HEK293 (cell line): ENCODE results near the gene NKAPD1.

ENCODE experiments used
- CTCF ChIP-seq: fragments of 450-650 bp; formaldehyde crosslinking; IDR thresholded peaks from 2 replicates; pipeline ENCODE4 v1.5.1; 2016; ENCODE audit warnings: missing biosample characterization, missing genetic modification characterization
- ELK4 ChIP-seq: IDR thresholded peaks from 2 replicates; pipeline ENCODE4 v1.6.1; 2011; ENCODE audit warnings: mild to moderate bottlenecking, low read depth, low read length, borderline replicate concordance
- GLI2 ChIP-seq: fragments of 450-650 bp; formaldehyde crosslinking; IDR thresholded peaks from 2 replicates; pipeline ENCODE4; 2017; ENCODE audit warnings: missing biosample characterization, missing genetic modification characterization, low read depth, borderline replicate concordance
- PATZ1 ChIP-seq: fragments of 450-650 bp; formaldehyde crosslinking; IDR thresholded peaks from 2 replicates; pipeline ENCODE4 v1.5.1; 2016; ENCODE audit warnings: missing biosample characterization, missing genetic modification characterization
- PBX3 ChIP-seq: sonication (generic); formaldehyde crosslinking; IDR thresholded peaks from 2 replicates; pipeline ENCODE4 v1.8.1; 2022; ENCODE audit warnings: mild to moderate bottlenecking, moderate library complexity, missing genetic modification reagents
- REST ChIP-seq: fragments of 450-650 bp; formaldehyde crosslinking; IDR thresholded peaks from 2 replicates; pipeline ENCODE4 v1.5.1; 2016; ENCODE audit warnings: missing biosample characterization, missing genetic modification characterization
- ZBTB1 ChIP-seq: fragments of 450-650 bp; formaldehyde crosslinking; IDR thresholded peaks from 2 replicates; pipeline ENCODE4 v1.5.1; 2016; ENCODE audit warnings: missing biosample characterization, missing genetic modification characterization
- ZBTB11 ChIP-seq: fragments of 450-650 bp; formaldehyde crosslinking; conservative IDR thresholded peaks from 2 replicates; pipeline ENCODE4 v1.5.1; 2016; ENCODE audit warnings: low read depth, missing biosample characterization, missing genetic modification characterization
- ZBTB26 ChIP-seq: fragments of 450-650 bp; formaldehyde crosslinking; optimal IDR thresholded peaks from 2 replicates; pipeline ENCODE3; 2016; ENCODE audit warnings: missing biosample characterization, mild to moderate bottlenecking, missing genetic modification characterization
- ZNF140 ChIP-seq: fragments of 450-650 bp; formaldehyde crosslinking; IDR thresholded peaks from 2 replicates; pipeline ENCODE4 v1.5.1; 2016; ENCODE audit warnings: missing biosample characterization, missing genetic modification characterization
- ZNF423 ChIP-seq: fragments of 450-650 bp; formaldehyde crosslinking; IDR thresholded peaks from 2 replicates; pipeline ENCODE4 v1.5.1; 2016; ENCODE audit warnings: missing biosample characterization, missing genetic modification characterization

GRCh38 chr11:112114460-112114859 lies 40.4 kb downstream of the NKAPD1 start:
- TF ChIP-seq PATZ1 (tag by site-specific recombination) (no peak), ZBTB1 (tag by site-specific recombination) (no peak), ZNF423 (tag by site-specific recombination) (no peak), PBX3 (CRISPR knock-in tag) (no peak), CTCF (no peak), GLI2 (tag by site-specific recombination) (no peak), ZBTB26 (tag by site-specific recombination) (no peak), ELK4 (no peak), ZNF140 (no peak), REST (no peak), ZBTB11 (tag by site-specific recombination) (no peak)
